D721Med (cell line): ENCODE results near the gene TUBB2B.
"Not testable (repeated sequence)": the region's sequence is repeated elsewhere in the genome, so short reads cannot be mapped to it uniquely, and the experiment has no call there.

Experiments
- DNase-seq: peaks from one replicate; pipeline ENCODE4 v3.0.0; 2011; ENCODE audit warnings: low spot score; ENCODE audit not compliant: insufficient read length
- FAIRE-seq: peaks from 2 replicates; lab custom pipeline; 2011; peaks lifted over from hg19 to GRCh38; lab: Jason Lieb, UNC
- CTCF ChIP-seq: IDR thresholded peaks from 2 replicates; pipeline ENCODE4 v1.5.1; 2012; ENCODE audit warnings: mild to moderate bottlenecking, control low read depth; ENCODE audit not compliant: insufficient read depth; ENCODE audit errors: missing control alignments

The TUBB2B gene

GRCh38 chr6:3181105-3181504 is 46.3 kb downstream of the TUBB2B start:
- DNase-seq (no peak), FAIRE-seq (no peak)
- no peak for TF ChIP-seq CTCF

GRCh38 chr6:3179945-3180344 is 47.5 kb downstream of the TUBB2B start:
- not testable (repeated sequence) for FAIRE-seq, DNase-seq

GRCh38 chr6:3178666-3179065 is 48.8 kb downstream of the TUBB2B start:
- DNase-seq, FAIRE-seq: not testable (repeated sequence)

GRCh38 chr6:3176562-3177355 is 50.7 kb downstream of the TUBB2B start:
- FAIRE-seq (no peak), DNase-seq (no peak)
- TF ChIP-seq CTCF: no peak

- no peak for DNase-seq
- no peak for FAIRE-seq
- TF ChIP-seq CTCF: no peak
Measured at GRCh38 chr6:3175715-3176402, 51.6 kb downstream of the TUBB2B start.
